GM23248 (cell line): ENCODE results near the gene ATP5IF1. TPM values are rescaled to one million over a fixed set of nuclear protein-coding genes. Genes with fewer than 3 reads are reported as not detected.
A peak's percentile ranks its signal among the peaks of the same experiment; 100 is the strongest.

Experiments
- DNase-seq: peaks from one replicate; pipeline ENCODE4 v3.0.0-alpha.2; 2015
- H2AFZ ChIP-seq: fragments of 200-600 bp; sonication (generic); 2 replicates; pipeline ENCODE4 v1.6.1; 2016; ENCODE audit warnings: antibody characterized with exemption
- H3F3A ChIP-seq: fragments of 200-600 bp; sonication (generic); 2 replicates; pipeline ENCODE4 v1.6.1; 2016; ENCODE audit warnings: mild to moderate bottlenecking, antibody characterized with exemption, mixed run types; ENCODE audit not compliant: insufficient read depth
- H3K27ac ChIP-seq: fragments of 200-600 bp; sonication (generic); 2 replicates; pipeline ENCODE4 v1.5.1; 2016; ENCODE audit warnings: mild to moderate bottlenecking
- H3K27me3 ChIP-seq: fragments of 200-600 bp; sonication (generic); replicated peaks from 2 replicates; pipeline ENCODE4 v1.6.1; 2016; ENCODE audit warnings: mild to moderate bottlenecking; ENCODE audit not compliant: insufficient read depth
- H3K36me3 ChIP-seq: fragments of 200-600 bp; sonication (generic); 2 replicates; pipeline ENCODE4 v1.6.1; 2016; ENCODE audit warnings: low read depth, mild to moderate bottlenecking
- H3K4me1 ChIP-seq: fragments of 200-600 bp; sonication (generic); 2 replicates; pipeline ENCODE4 v1.6.1; 2016; ENCODE audit warnings: mild to moderate bottlenecking; ENCODE audit not compliant: insufficient read depth
- H3K4me2 ChIP-seq: fragments of 200-600 bp; sonication (generic); one replicate; pipeline ENCODE4 v1.6.1; 2016; ENCODE audit warnings: mild to moderate bottlenecking; ENCODE audit not compliant: unreplicated experiment
- H3K4me3 ChIP-seq: fragments of 200-600 bp; sonication (generic); 2 replicates; pipeline ENCODE4 v1.5.1; 2016; ENCODE audit warnings: mild to moderate bottlenecking
- H3K79me2 ChIP-seq: fragments of 200-600 bp; sonication (generic); 2 replicates; pipeline ENCODE4 v1.6.1; 2016; ENCODE audit warnings: mild to moderate bottlenecking; ENCODE audit not compliant: insufficient read depth
- H3K9ac ChIP-seq: fragments of 200-600 bp; sonication (generic); 2 replicates; pipeline ENCODE4 v1.6.1; 2016; ENCODE audit warnings: mild to moderate bottlenecking
- H3K9me2 ChIP-seq: fragments of 200-600 bp; sonication (generic); 2 replicates; pipeline ENCODE4 v1.6.1; 2016; ENCODE audit warnings: mixed run types, mild to moderate bottlenecking, moderate library complexity; ENCODE audit not compliant: insufficient read depth
- H3K9me3 ChIP-seq: fragments of 200-600 bp; sonication (generic); one replicate; pipeline ENCODE4 v1.6.1; 2017; ENCODE audit warnings: low read depth
- H4K20me1 ChIP-seq: fragments of 200-600 bp; sonication (generic); 2 replicates; pipeline ENCODE4 v1.6.0; 2016; ENCODE audit not compliant: insufficient read depth
- EZH2 ChIP-seq: fragments of 200-600 bp; sonication (generic); IDR thresholded peaks from 2 replicates; pipeline ENCODE4 v1.6.1; 2018; ENCODE audit warnings: antibody characterized with exemption, mild to moderate bottlenecking; ENCODE audit not compliant: insufficient read depth, poor library complexity, severe bottlenecking
- EZH2phosphoT487 ChIP-seq: fragments of 200-600 bp; sonication (generic); IDR thresholded peaks from 2 replicates; pipeline ENCODE4 v1.6.1; 2018; ENCODE audit warnings: antibody characterized with exemption, moderate library complexity, mild to moderate bottlenecking, low read depth; ENCODE audit not compliant: insufficient read depth
- WGBS, 2 experiments: methylation state at CpG; one replicate each; pipeline ENCODE4 v1.1.6; 2015 to 2017; ENCODE audit warnings: low lambda C conversion rate in 2 of 2, low coverage in 1 of 2; ENCODE audit errors: missing lambda C conversion rate in 2 of 2; 5-methylcytosine and 5-hydroxymethylcytosine counted together
- in situ Hi-C: fragments of 300-500 bp; cut with MboI; formaldehyde crosslinking; loops from 2 replicates; pipeline ENCODE4 v1.15.0; 2020
- polyA plus RNA-seq: library from polyadenylated mRNA; unstranded; fragments of >200 nt; fragmentation: Nextera tagmentation; extraction: Ambion mirVana; gene quantifications from 2 replicates; pipeline ENCODE4 v1.2.1, GENCODE V29; 2016
- total RNA-seq: library from RNA; depleted of rRNA; stranded (reverse); fragments of >200 nt; shearing (Covaris generic); gene quantifications from 2 replicates; pipeline ENCODE4 v1.2.3, GENCODE V29; 2014

Gene ATP5IF1
- total and polyA plus RNA-seq, 2 experiments from 2014 or later, result 98.1 to 418 TPM

- 87 to 100% methylated on average over 1 of the region's 1 CpG for WGBS, 2 experiments
Measured at GRCh38 chr1:28209700-28210099, 26.2 kb upstream of the ATP5IF1 start.

GRCh38 chr1:28213315-28213714, 22.6 kb upstream of the ATP5IF1 start:
- no peak for TF ChIP-seq EZH2
- H3K36me3 ChIP-seq, result peaks cover 27% of the 10 kb centered on the region
- 89 to 98% methylated on average over 2 of the region's 2 CpGs for WGBS, 2 experiments
- in situ Hi-C loops, result no loop called here
- no peaks in the 10 kb centered on the region for H3K9me3 ChIP-seq
- DNase-seq, result no peak
- H3K4me2 ChIP-seq, result no peak overlapping the region
- no peak overlapping the region for H3K4me3 ChIP-seq
- H3K27me3 ChIP-seq, result no peaks in the 10 kb centered on the region
- no peaks in the 10 kb centered on the region for H3K4me1 ChIP-seq
- H3K9ac ChIP-seq, result no peak overlapping the region
- no peaks in the 10 kb centered on the region for H3K9me2 ChIP-seq
- H2AFZ ChIP-seq, result no peak overlapping the region
- 0 out of 2 replicates have a peak, but pooled peaks cover 6% of the 10 kb centered on the region for H3F3A ChIP-seq
- H3K79me2 ChIP-seq, result peaks cover 39% of the 10 kb centered on the region
- no peak overlapping the region for H3K27ac ChIP-seq
- H4K20me1 ChIP-seq, result no peaks in the 10 kb centered on the region

More at GRCh38 chr1:28209700-28210099, 26.2 kb upstream of the ATP5IF1 start:
- Histone ChIP-seq H3K79me2 (peaks cover 17% of the 10 kb centered on the region; the same call in 1 of the 2 replicates), H3K4me3 (no peak overlapping the region), H3K27me3 (no peaks in the 10 kb centered on the region), H3K27ac (no peak overlapping the region), H3K9me3 (no peaks in the 10 kb centered on the region), H3K4me1 (no peaks in the 10 kb centered on the region), H3K9ac (no peak overlapping the region), H3F3A (0 out of 2 replicates have a peak, but pooled peaks cover 6% of the 10 kb centered on the region), H4K20me1 (no peaks in the 10 kb centered on the region), H3K4me2 (no peak overlapping the region), H2AFZ (no peak overlapping the region), H3K9me2 (no peaks in the 10 kb centered on the region), H3K36me3 (peaks cover 44% of the 10 kb centered on the region)
- no peak for DNase-seq
- TF ChIP-seq EZH2 (no peak), EZH2phosphoT487 (no peak)
- in situ Hi-C loops, result loop anchor here (10.0 kb wide), 1 partner anchor 115 kb away; no protein-coding TSS in a partner anchor

- H3K79me2 ChIP-seq, result peaks cover 80% of the 10 kb centered on the region
Measured at GRCh38 chr1:28229089-28229488, 6.8 kb upstream of the ATP5IF1 start.

GRCh38 chr1:28229996-28230395, 5.9 kb upstream of the ATP5IF1 start:
- Histone ChIP-seq H3K9me3 (no peaks in the 10 kb centered on the region), H3K79me2 (peaks cover 71% of the 10 kb centered on the region), H3K4me2 (peak overlapping the region; percentile 9), H3K4me3 (no peak overlapping the region), H3K36me3 (peaks cover 40% of the 10 kb centered on the region), H3K27ac (no peak overlapping the region), H3K9me2 (no peaks in the 10 kb centered on the region), H3K4me1 (peaks cover 25% of the 10 kb centered on the region; the same call in 1 of the 2 replicates), H3K27me3 (no peaks in the 10 kb centered on the region), H2AFZ (no peak overlapping the region), H4K20me1 (no peaks in the 10 kb centered on the region), H3F3A (peaks cover 5% of the 10 kb centered on the region; the same call in 1 of the 2 replicates), H3K9ac (no peak overlapping the region)
- in situ Hi-C loops, result no loop called here
- WGBS, 2 experiments, result 93 to 96% methylated on average over 2 of the region's 2 CpGs
- TF ChIP-seq EZH2, result no peak
- TF ChIP-seq EZH2phosphoT487, result no peak
- no peak for DNase-seq

More at GRCh38 chr1:28229089-28229488, 6.8 kb upstream of the ATP5IF1 start:
- Histone ChIP-seq H3K4me3 (no peak overlapping the region), H3K9me2 (no peaks in the 10 kb centered on the region), H3F3A (peaks cover 5% of the 10 kb centered on the region; the same call in 1 of the 2 replicates), H3K36me3 (peaks cover 47% of the 10 kb centered on the region), H3K27me3 (no peaks in the 10 kb centered on the region), H3K4me2 (no peak overlapping the region), H3K9ac (no peak overlapping the region), H3K4me1 (peaks cover 22% of the 10 kb centered on the region; the same call in 1 of the 2 replicates), H2AFZ (no peak overlapping the region), H4K20me1 (no peaks in the 10 kb centered on the region), H3K9me3 (no peaks in the 10 kb centered on the region), H3K27ac (no peak overlapping the region)
- no peak for TF ChIP-seq EZH2
- no peak for TF ChIP-seq EZH2phosphoT487
- in situ Hi-C loops, result no loop called here
- no peak for DNase-seq
